ENCODE results near the gene CCDC188. TPM values are rescaled to one million over a fixed set of nuclear protein-coding genes. Genes with fewer than 3 reads are reported as not detected.
A peak's percentile ranks its signal among the peaks of the same experiment; 100 is the strongest.

Gene CCDC188
- total and polyA plus RNA-seq, 8 donors: 0.10 to 40.8 (median 0.76) TPM; not detected in 1

- Histone ChIP-seq H3K27ac (no peak overlapping the region), H3K9me3 (no peaks in the 10 kb centered on the region)
- intact Hi-C loops (cut with DNase I; ENCODE audit: low total_unique reads): no loop called here
Measured at GRCh38 chr22:20133930-20134549, 16.8 kb downstream of the CCDC188 start.

GRCh38 chr22:20132686-20133246, 18.1 kb downstream of the CCDC188 start:
- TF ChIP-seq POLR2AphosphoS5 (IDR thresholded peaks at IDR 0.05) (no peak), POLR2A (IDR thresholded peaks at IDR 0.05) (no peak), CTCF (IDR thresholded peaks at IDR 0.05) (no peak), EP300 (IDR thresholded peaks at IDR 0.05) (no peak)
- H3K4me3 ChIP-seq: peak overlapping the region; percentile 93 to 98 (median 95)
- no peaks in the 10 kb centered on the region for H3K9me3 ChIP-seq
- WGBS, 5 donors: 43 to 47% (median 44%) methylated on average over 14 to 16 of the region's 16 CpGs
- peaks cover 43 to 76% (median 67%) of the 10 kb centered on the region in 4 donors for H3K4me1 ChIP-seq
- intact Hi-C loops (cut with DNase I; ENCODE audit: low total_unique reads): no loop called here
- no peaks in the 10 kb centered on the region for H3K27me3 ChIP-seq
- peaks cover 0 to 4% (median 3%) of the 10 kb centered on the region in 4 donors for H3K36me3 ChIP-seq
- no peak for DNase-seq
- peak overlapping the region in 3 of 5 donors; percentile 63 to 97 (median 96) for H3K27ac ChIP-seq

More at GRCh38 chr22:20133930-20134549, 16.8 kb downstream of the CCDC188 start:
- 70 to 83% (median 79%) methylated on average over 5 to 12 of the region's 12 CpGs for WGBS, 5 donors
- Histone ChIP-seq H3K27me3 (no peaks in the 10 kb centered on the region), H3K36me3 (peaks cover 0 to 1% (median 0%) of the 10 kb centered on the region in 4 donors), H3K4me1 (peaks cover 49 to 86% (median 76%) of the 10 kb centered on the region in 4 donors), H3K4me3 (no peak overlapping the region)
- no peak for DNase-seq
- no peak for TF ChIP-seq POLR2A (IDR thresholded peaks at IDR 0.05)
- no peak for TF ChIP-seq CTCF (IDR thresholded peaks at IDR 0.05)
- no peak for TF ChIP-seq EP300 (IDR thresholded peaks at IDR 0.05)
- TF ChIP-seq POLR2AphosphoS5 (IDR thresholded peaks at IDR 0.05): no peak

GRCh38 chr22:20131859-20132685, 18.8 kb downstream of the CCDC188 start:
- H3K4me3 ChIP-seq: peak overlapping the region; percentile 93 to 98 (median 95)
- intact Hi-C loops (cut with DNase I; ENCODE audit: low total_unique reads): no loop called here
- H3K27ac ChIP-seq: peak overlapping the region; percentile 38 to 97 (median 66)
- no peak for TF ChIP-seq CTCF (IDR thresholded peaks at IDR 0.05)
- no peak for TF ChIP-seq POLR2A (IDR thresholded peaks at IDR 0.05)
- no peak for TF ChIP-seq EP300 (IDR thresholded peaks at IDR 0.05)
- no peak for TF ChIP-seq POLR2AphosphoS5 (IDR thresholded peaks at IDR 0.05)
- peak; percentile 38 to 45 for DNase-seq
- H3K27me3 ChIP-seq: no peaks in the 10 kb centered on the region
- WGBS, 5 donors: 0 to 1% (median 1%) methylated on average over 10 to 66 of the region's 72 CpGs
- no peaks in the 10 kb centered on the region for H3K9me3 ChIP-seq
- H3K36me3 ChIP-seq: peaks cover 0 to 11% (median 10%) of the 10 kb centered on the region in 4 donors
- peaks cover 36 to 69% (median 60%) of the 10 kb centered on the region in 4 donors for H3K4me1 ChIP-seq

GRCh38 chr22:20131597-20131858, 19.3 kb downstream of the CCDC188 start, which contains the start of gene ZDHHC8:
TSS of gene ZDHHC8 (plus strand) at chr22:20131804. CDS start at chr22:20131948, 144 bp downstream.
- H3K9me3 ChIP-seq: no peaks in the 10 kb centered on the region
- peak; percentile 49 to 77 for DNase-seq
- TF ChIP-seq POLR2AphosphoS5 (IDR thresholded peaks at IDR 0.05): no peak
- no peak for TF ChIP-seq POLR2A (IDR thresholded peaks at IDR 0.05)
- TF ChIP-seq CTCF (IDR thresholded peaks at IDR 0.05): no peak
- no peak for TF ChIP-seq EP300 (IDR thresholded peaks at IDR 0.05)
- H3K27me3 ChIP-seq: no peaks in the 10 kb centered on the region
- intact Hi-C loops (cut with DNase I; ENCODE audit: low total_unique reads): no loop called here
- peaks cover 4 to 17% (median 16%) of the 10 kb centered on the region in 4 donors for H3K36me3 ChIP-seq
- WGBS, 5 donors: 0% methylated on average over 2 to 41 of the region's 43 CpGs; no CpG with 5 or more reads in 1 of the 5 donors
- peak within 1 kb of the TSS; percentile 93 to 98 (median 95) for H3K4me3 ChIP-seq
- H3K27ac ChIP-seq: peak within 1 kb of the TSS; percentile 92 to 97 (median 95)
- H3K4me1 ChIP-seq: peaks cover 31 to 63% (median 55%) of the 10 kb centered on the region in 4 donors
